ENCODE data around the gene CNPPD1.

The CNPPD1 gene

DNA sequence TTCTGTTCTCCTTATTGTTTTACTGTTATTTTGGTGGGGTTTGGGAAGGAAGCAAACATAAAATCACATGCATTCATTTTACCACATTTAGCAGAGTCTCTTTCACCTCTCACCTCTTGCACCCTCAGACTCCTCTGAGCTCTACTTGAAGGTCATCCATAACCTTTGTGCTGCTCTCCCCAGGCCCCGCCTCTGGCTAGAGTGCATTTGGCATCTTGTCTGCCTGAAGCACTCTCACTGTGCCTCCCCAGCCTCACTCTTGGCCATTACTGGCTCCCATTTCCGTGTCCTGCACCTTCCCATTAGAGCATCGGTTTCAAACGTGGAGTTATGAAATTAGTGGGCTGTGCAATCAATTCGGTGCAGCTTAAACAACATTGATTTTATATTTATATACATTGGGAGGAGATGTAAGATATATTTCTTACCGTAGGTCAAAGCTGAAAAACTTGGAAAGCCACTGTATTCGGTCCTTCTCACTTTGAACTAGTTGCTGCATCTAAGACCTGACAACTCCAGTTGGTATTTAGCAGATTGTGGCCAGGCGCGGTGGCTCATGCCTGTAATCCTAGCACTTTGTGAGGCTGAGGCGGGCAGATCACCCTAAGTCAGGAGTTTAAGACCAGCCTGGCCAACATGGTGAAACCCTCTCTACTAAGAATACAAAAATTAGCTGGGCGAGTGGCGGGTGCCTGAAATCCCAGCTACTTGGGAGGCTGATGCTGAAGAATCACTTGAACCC, 22.9 kb upstream of the CNPPD1 start:
- TF ChIP-seq, protein P1, sequence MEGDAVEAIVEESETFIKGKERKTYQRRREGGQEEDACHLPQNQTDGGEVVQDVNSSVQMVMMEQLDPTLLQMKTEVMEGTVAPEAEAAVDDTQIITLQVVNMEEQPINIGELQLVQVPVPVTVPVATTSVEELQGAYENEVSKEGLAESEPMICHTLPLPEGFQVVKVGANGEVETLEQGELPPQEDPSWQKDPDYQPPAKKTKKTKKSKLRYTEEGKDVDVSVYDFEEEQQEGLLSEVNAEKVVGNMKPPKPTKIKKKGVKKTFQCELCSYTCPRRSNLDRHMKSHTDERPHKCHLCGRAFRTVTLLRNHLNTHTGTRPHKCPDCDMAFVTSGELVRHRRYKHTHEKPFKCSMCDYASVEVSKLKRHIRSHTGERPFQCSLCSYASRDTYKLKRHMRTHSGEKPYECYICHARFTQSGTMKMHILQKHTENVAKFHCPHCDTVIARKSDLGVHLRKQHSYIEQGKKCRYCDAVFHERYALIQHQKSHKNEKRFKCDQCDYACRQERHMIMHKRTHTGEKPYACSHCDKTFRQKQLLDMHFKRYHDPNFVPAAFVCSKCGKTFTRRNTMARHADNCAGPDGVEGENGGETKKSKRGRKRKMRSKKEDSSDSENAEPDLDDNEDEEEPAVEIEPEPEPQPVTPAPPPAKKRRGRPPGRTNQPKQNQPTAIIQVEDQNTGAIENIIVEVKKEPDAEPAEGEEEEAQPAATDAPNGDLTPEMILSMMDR (IDR thresholded peaks at IDR 0.05; ENCODE audit: insufficient read depth, low read length) = no peak
- TF ChIP-seq, protein P2, sequence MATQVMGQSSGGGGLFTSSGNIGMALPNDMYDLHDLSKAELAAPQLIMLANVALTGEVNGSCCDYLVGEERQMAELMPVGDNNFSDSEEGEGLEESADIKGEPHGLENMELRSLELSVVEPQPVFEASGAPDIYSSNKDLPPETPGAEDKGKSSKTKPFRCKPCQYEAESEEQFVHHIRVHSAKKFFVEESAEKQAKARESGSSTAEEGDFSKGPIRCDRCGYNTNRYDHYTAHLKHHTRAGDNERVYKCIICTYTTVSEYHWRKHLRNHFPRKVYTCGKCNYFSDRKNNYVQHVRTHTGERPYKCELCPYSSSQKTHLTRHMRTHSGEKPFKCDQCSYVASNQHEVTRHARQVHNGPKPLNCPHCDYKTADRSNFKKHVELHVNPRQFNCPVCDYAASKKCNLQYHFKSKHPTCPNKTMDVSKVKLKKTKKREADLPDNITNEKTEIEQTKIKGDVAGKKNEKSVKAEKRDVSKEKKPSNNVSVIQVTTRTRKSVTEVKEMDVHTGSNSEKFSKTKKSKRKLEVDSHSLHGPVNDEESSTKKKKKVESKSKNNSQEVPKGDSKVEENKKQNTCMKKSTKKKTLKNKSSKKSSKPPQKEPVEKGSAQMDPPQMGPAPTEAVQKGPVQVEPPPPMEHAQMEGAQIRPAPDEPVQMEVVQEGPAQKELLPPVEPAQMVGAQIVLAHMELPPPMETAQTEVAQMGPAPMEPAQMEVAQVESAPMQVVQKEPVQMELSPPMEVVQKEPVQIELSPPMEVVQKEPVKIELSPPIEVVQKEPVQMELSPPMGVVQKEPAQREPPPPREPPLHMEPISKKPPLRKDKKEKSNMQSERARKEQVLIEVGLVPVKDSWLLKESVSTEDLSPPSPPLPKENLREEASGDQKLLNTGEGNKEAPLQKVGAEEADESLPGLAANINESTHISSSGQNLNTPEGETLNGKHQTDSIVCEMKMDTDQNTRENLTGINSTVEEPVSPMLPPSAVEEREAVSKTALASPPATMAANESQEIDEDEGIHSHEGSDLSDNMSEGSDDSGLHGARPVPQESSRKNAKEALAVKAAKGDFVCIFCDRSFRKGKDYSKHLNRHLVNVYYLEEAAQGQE (IDR thresholded peaks at IDR 0.05; ENCODE audit: insufficient replicate concordance, low read depth) = no peak
- TF ChIP-seq POLR2AphosphoS5 (IDR thresholded peaks at IDR 0.05; ENCODE audit: low read depth) = no peak
- TF ChIP-seq GABPA (IDR thresholded peaks at IDR 0.05; ENCODE audit: low read depth) = no peak
- no peak for TF ChIP-seq SPI1 (IDR thresholded peaks at IDR 0.05; ENCODE audit: borderline replicate concordance, low read depth)
- no peak overlapping the region for H3K27ac ChIP-seq (replicated peaks)
- DNase-seq (ENCODE audit: low read depth in 1 of 2, low spot score in 1 of 2) = no peak
- no peak overlapping the region for H3K4me3 ChIP-seq (replicated peaks; ENCODE audit: insufficient read depth, low read length)
- H3K27me3 ChIP-seq (ENCODE audit: insufficient read depth, poor library complexity, severe bottlenecking) = no peaks in the 10 kb centered on the region

DNA sequence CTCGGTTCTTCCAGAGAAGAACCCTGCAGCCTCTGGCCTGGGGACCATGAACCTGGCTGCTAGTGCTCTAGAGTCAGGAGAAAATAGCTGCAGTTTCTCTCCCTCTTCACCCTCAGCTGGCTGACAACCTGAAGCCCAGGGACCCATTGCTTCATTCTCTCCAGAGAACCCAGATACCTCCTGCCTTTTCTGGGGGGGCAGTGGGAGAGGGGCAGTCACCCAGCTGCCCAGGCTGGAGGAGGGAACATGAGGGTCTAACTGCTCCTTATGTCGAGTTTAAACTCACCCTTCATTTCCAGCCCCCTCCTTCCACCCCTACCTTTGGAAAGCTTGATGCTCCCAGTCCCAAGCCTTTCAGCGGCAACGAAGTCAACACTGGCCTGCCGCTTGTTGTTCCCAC, 22.2 kb upstream of the CNPPD1 start:
- Histone ChIP-seq H3K4me3 (replicated peaks; ENCODE audit: insufficient read depth, low read length) (no peak overlapping the region), H3K27me3 (ENCODE audit: insufficient read depth, poor library complexity, severe bottlenecking) (no peaks in the 10 kb centered on the region), H3K27ac (replicated peaks) (no peak overlapping the region)
- TF ChIP-seq, protein P2 (IDR thresholded peaks at IDR 0.05; ENCODE audit: insufficient replicate concordance, low read depth) = no peak
- TF ChIP-seq, protein P1 (IDR thresholded peaks at IDR 0.05; ENCODE audit: insufficient read depth, low read length) = no peak
- TF ChIP-seq GABPA (IDR thresholded peaks at IDR 0.05; ENCODE audit: low read depth) (no peak), POLR2AphosphoS5 (IDR thresholded peaks at IDR 0.05; ENCODE audit: low read depth) (no peak), SPI1 (IDR thresholded peaks at IDR 0.05; ENCODE audit: borderline replicate concordance, low read depth) (no peak)
- DNase-seq (ENCODE audit: low read depth in 1 of 2, low spot score in 1 of 2) = no peak

DNA sequence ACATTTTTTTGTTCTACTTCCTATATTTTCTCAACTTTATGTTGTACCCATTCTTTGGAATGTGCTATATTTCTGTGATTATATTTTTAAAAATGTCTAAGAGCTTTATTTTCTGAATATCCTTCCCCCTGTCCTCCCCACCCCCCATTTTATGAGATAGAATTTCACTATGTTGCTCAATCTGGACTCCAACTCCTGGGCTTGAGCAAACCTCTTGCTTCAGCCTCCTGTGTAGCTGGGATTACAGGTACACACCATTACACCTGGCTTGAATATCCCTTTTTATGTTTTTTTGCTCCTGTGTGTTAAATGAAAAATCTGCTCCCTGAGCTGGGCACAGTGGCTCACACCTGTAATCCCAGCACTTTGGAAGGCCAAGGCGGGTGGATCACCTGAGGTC, 20.7 kb upstream of the CNPPD1 start:
- H3K4me3 ChIP-seq (replicated peaks; ENCODE audit: insufficient read depth, low read length) = no peak overlapping the region
- TF ChIP-seq, protein P2 (IDR thresholded peaks at IDR 0.05; ENCODE audit: insufficient replicate concordance, low read depth) = no peak
- TF ChIP-seq, protein P1 (IDR thresholded peaks at IDR 0.05; ENCODE audit: insufficient read depth, low read length) = no peak
- TF ChIP-seq POLR2AphosphoS5 (IDR thresholded peaks at IDR 0.05; ENCODE audit: low read depth) (no peak), GABPA (IDR thresholded peaks at IDR 0.05; ENCODE audit: low read depth) (no peak), SPI1 (IDR thresholded peaks at IDR 0.05; ENCODE audit: borderline replicate concordance, low read depth) (no peak)
- no peaks in the 10 kb centered on the region for H3K27me3 ChIP-seq (ENCODE audit: insufficient read depth, poor library complexity, severe bottlenecking)
- no peak overlapping the region for H3K27ac ChIP-seq (replicated peaks)
- no peak for DNase-seq (ENCODE audit: low read depth in 1 of 2, low spot score in 1 of 2)

Data from HL-60 (cell line).